ENCODE results near the gene PLXNA1. TPM values are rescaled to one million over a fixed set of nuclear protein-coding genes. Genes with fewer than 3 reads are reported as not detected.

PLXNA1 gene
- total RNA-seq, 1 donor: 107 TPM

GRCh38 chr3:127013758-127014535 lies 31.0 kb downstream of the PLXNA1 start:
- H3K4me3 ChIP-seq (ENCODE audit: insufficient read depth, low read length): no peak overlapping the region
- no peak overlapping the region for H2AFZ ChIP-seq (ENCODE audit: low read length)
- peaks cover 56% of the 10 kb centered on the region for H3K36me3 ChIP-seq (ENCODE audit: insufficient read depth, low read length)
- H3K4me1 ChIP-seq (ENCODE audit: insufficient read depth, low read length): peaks cover 3% of the 10 kb centered on the region
- H3K79me2 ChIP-seq (ENCODE audit: insufficient read depth, low read length): peaks cover 24% of the 10 kb centered on the region
- TF ChIP-seq CTCF (IDR thresholded peaks at IDR 0.05; ENCODE audit: extremely low read depth, low read depth, low read length): no peak
- no peaks in the 10 kb centered on the region for H3K9me3 ChIP-seq (ENCODE audit: low read depth, low read length)
- no peaks in the 10 kb centered on the region for H3K27me3 ChIP-seq (ENCODE audit: insufficient read depth, low read length)
- H3K27ac ChIP-seq (ENCODE audit: low read depth, low read length): no peak overlapping the region
- peaks cover 19% of the 10 kb centered on the region for H4K20me1 ChIP-seq (ENCODE audit: insufficient read depth, low read length)
- H3K4me2 ChIP-seq (ENCODE audit: insufficient read depth, low read length): no peak overlapping the region
- no peak for DNase-seq (ENCODE audit: insufficient read length, low spot score, missing footprints)

GRCh38 chr3:127014536-127015281 lies 31.8 kb downstream of the PLXNA1 start:
- H3K36me3 ChIP-seq (ENCODE audit: insufficient read depth, low read length): peaks cover 61% of the 10 kb centered on the region
- no peak overlapping the region for H3K4me3 ChIP-seq (ENCODE audit: insufficient read depth, low read length)

GRCh38 chr3:127015282-127016042 lies 32.5 kb downstream of the PLXNA1 start:
- Histone ChIP-seq H3K27ac (ENCODE audit: low read depth, low read length) (no peak overlapping the region), H3K36me3 (ENCODE audit: insufficient read depth, low read length) (peaks cover 62% of the 10 kb centered on the region), H3K4me1 (ENCODE audit: insufficient read depth, low read length) (peaks cover 7% of the 10 kb centered on the region), H3K79me2 (ENCODE audit: insufficient read depth, low read length) (peaks cover 14% of the 10 kb centered on the region), H3K4me2 (ENCODE audit: insufficient read depth, low read length) (no peak overlapping the region), H3K4me3 (ENCODE audit: insufficient read depth, low read length) (no peak overlapping the region), H3K9me3 (ENCODE audit: low read depth, low read length) (no peaks in the 10 kb centered on the region), H4K20me1 (ENCODE audit: insufficient read depth, low read length) (peaks cover 31% of the 10 kb centered on the region), H2AFZ (ENCODE audit: low read length) (no peak overlapping the region), H3K27me3 (ENCODE audit: insufficient read depth, low read length) (no peaks in the 10 kb centered on the region)
- DNase-seq (ENCODE audit: insufficient read length, low spot score, missing footprints): no peak
- no peak for TF ChIP-seq CTCF (IDR thresholded peaks at IDR 0.05; ENCODE audit: extremely low read depth, low read depth, low read length)

More at GRCh38 chr3:127014536-127015281, 31.8 kb downstream of the PLXNA1 start:
- H3K4me2 ChIP-seq (ENCODE audit: insufficient read depth, low read length): no peak overlapping the region
- H4K20me1 ChIP-seq (ENCODE audit: insufficient read depth, low read length): peaks cover 25% of the 10 kb centered on the region
- DNase-seq (ENCODE audit: insufficient read length, low spot score, missing footprints): no peak
- no peak overlapping the region for H3K27ac ChIP-seq (ENCODE audit: low read depth, low read length)
- H3K4me1 ChIP-seq (ENCODE audit: insufficient read depth, low read length): peaks cover 7% of the 10 kb centered on the region
- H3K79me2 ChIP-seq (ENCODE audit: insufficient read depth, low read length): peaks cover 18% of the 10 kb centered on the region
- no peak for TF ChIP-seq CTCF (IDR thresholded peaks at IDR 0.05; ENCODE audit: extremely low read depth, low read depth, low read length)
- H3K27me3 ChIP-seq (ENCODE audit: insufficient read depth, low read length): no peaks in the 10 kb centered on the region
- H3K9me3 ChIP-seq (ENCODE audit: low read depth, low read length): no peaks in the 10 kb centered on the region
- H2AFZ ChIP-seq (ENCODE audit: low read length): no peak overlapping the region
